Right ventricle myocardium superior (tissue), 1 donor: ENCODE data around the gene NRXN3. TPM values are rescaled to one million over a fixed set of nuclear protein-coding genes. Genes with fewer than 3 reads are reported as not detected.

ENCODE experiments used
- ATAC-seq: fragments of 200-7000 bp; cut with Tn5 transposase; one replicate; pipeline ENCODE4 v1.9.1; 2020; ENCODE audit warnings: mild to moderate bottlenecking; ENCODE audit not compliant: poor library complexity
- DNase-seq: peaks from one replicate; pipeline ENCODE4 v3.0.0-alpha.2; 2020
- intact Hi-C: fragments of 100-400 bp; cut with DNase I; formaldehyde crosslinking; loops from one replicate; pipeline ENCODE4 v1.11.2; 2022
- total RNA-seq: library from RNA; stranded (reverse); fragmentation: NEBNext Ultra II Directional; extraction: Animal tissue kit (Norgen Biotek cat#: 25700); gene quantifications from one replicate; pipeline ENCODE4 v1.2.1, GENCODE V29; 2021
- donor health status: DM: no; HTN: yes; CAD: no; lungs with severe emphysema.

The NRXN3 gene
- total RNA-seq, 1 donor from 2014 or later = 1.3 TPM

DNA sequence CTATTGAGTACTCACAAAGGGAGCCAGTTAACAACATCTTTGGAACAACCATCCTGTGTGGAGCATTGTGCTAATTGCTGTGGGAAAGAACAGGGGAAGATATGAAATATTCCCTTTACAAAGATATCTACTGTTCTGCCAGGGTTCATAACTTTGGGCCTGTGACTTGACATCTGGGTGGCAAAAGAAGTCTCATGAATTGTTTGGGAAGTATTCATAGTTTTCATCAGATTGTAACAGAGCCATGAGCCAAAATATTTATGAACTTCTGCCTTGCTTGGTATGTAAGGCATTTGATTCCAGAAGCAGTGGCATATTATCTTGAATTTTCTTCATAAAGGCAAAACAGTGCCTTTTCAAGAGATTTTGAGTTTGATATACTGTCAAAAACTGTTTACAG lies 1224.9 kb downstream of the NRXN3 start:
- ATAC-seq (no peak), DNase-seq (no peak)
- intact Hi-C loops = no loop called here

DNA sequence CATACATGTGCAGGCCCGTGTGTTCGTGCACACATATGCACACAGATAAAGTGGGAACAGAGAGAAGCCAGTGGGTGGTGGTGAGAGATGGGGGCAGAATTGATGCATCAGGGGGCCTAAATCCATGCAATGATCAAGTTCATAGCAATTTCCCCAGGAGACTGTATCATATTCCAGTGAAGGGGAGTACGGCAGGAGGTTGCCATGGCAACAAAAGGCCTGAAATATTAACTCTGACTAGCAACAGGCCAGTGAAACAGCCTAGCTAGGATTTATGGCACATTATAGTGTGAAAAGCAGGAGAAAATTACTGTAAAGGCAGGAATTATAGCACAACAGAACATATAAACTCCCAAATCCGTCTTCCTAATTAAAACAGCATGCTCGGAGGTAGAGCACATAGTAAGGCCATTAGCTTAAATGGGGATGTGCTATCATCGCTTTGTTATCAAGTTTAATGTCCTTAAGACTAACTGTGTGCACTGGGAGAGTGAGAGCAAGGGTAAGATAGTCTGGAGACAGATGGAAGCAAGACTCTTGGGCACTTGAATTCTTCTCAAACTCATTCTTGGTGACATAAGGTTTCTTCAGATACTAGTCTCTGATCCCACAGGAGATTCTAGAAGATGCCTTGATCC lies 1234.8 kb downstream of the NRXN3 start:
- DNase-seq = no peak
- no peak for ATAC-seq
- intact Hi-C loops = no loop called here

DNA sequence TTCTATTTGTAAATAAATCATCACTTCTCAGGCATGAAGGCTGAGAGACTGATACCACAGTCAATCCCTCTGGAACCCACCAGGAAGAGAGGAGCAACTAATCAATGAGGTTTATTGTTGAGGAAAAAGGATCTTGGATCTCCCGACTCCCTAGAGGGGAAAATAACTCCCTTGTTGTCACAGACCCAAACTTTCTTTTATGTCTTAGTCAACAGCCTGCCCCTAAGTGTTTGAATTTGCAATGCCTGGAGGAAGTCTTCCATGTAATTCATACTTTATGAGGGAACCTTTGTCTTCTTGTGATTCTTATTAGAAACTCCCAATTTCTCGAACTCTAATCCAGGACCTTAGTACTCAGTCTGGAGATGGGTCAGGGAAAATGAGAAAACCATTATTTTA lies 1235.3 kb downstream of the NRXN3 start:
- DNase-seq (no peak), ATAC-seq (no peak)
- intact Hi-C loops = no loop called here

DNA sequence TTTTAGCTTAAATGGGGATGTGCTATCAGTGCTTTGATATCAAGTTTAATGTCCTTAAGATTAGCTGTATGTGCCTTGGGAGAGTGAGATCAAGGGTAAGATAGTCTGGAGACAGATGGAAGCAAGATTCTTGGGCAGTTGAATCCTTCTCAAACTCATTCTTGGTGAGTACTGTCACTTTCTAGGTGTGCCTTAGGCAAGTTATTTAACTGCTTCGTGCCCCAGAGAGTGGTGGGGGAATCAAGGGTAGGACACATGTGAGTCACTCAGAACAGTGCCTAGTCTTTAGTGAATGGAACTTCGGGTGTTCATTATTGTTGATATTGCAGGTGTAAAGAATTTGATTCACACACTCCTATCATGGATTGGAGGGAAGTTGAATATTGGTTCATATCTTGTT lies 1237.4 kb downstream of the NRXN3 start:
- DNase-seq = no peak
- intact Hi-C loops = no loop called here
- no peak for ATAC-seq

DNA sequence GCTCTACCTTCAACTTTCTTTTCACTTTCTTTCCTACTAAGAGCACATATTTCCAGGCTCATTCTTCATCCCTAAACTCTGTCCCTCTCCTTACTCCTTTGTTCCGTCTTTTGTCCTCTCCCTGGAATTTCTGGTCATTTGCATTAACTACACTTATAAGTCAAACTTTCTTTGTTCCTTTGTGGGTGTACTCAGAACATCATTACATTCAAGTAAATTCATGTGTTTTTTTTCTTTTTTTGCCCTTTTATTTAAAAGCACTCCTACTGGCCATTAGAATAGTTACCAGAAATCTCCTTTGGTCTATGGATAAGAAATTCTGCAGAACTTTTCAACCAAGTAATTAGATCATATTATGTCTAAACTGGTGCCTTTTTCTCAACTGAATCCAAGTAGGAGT lies 1238.5 kb downstream of the NRXN3 start:
- intact Hi-C loops = no loop called here
- ATAC-seq (no peak), DNase-seq (no peak)

DNA sequence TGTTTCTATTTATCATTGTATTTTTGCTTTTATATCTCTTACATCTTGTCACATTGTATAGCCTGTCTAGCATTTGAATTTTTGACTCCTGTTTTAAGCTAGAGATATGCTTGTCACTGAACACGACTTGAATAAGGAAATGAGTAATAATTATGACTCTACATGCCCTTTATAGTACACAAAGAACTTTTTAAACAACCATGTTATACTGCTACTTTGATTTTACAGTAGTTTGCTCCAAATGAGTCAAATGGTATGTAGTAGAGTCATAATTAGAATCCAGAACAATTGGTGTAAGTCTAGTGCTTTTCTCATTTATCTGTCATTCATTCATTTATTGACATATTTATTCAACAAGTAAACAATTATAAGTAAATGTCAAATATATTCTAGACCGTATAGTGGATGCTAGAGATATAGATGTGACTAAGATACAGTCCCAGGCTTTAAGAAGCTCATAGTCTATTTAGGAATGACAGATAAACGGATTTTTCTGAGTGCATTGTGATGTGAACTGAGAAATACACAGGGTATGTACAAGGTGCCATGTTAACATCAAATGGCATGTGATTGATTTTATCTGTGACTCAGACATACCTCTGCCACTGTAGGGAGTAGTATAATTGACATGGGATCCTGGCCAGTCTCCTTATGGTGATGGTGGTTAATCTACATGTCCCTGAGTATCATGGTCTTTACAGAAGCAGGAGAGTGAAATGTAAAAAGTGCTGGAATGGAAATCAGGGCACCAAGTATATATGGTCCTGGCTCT lies 1241.4 kb downstream of the NRXN3 start:
- ATAC-seq = no peak
- intact Hi-C loops = no loop called here
- no peak for DNase-seq

DNA sequence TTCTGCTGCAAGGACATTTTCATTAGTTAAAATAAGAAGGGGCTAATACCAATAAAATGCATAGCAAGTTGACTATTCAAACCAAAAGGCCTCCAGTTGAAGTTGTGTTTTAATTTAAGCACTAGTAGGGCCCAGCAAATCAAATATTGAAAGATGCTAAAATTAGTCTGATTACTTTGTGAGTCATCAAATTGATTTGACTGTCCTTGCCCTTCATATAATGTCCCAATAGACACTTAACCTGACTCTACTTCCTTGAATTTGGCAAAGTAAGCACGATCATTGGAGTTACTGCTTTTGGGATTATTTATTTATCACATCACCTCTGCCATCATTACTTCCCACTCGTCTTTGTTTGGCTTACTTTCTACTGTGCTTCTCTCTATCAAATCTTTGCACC lies 1242.6 kb downstream of the NRXN3 start:
- DNase-seq = no peak
- intact Hi-C loops = no loop called here
- ATAC-seq = no peak

DNA sequence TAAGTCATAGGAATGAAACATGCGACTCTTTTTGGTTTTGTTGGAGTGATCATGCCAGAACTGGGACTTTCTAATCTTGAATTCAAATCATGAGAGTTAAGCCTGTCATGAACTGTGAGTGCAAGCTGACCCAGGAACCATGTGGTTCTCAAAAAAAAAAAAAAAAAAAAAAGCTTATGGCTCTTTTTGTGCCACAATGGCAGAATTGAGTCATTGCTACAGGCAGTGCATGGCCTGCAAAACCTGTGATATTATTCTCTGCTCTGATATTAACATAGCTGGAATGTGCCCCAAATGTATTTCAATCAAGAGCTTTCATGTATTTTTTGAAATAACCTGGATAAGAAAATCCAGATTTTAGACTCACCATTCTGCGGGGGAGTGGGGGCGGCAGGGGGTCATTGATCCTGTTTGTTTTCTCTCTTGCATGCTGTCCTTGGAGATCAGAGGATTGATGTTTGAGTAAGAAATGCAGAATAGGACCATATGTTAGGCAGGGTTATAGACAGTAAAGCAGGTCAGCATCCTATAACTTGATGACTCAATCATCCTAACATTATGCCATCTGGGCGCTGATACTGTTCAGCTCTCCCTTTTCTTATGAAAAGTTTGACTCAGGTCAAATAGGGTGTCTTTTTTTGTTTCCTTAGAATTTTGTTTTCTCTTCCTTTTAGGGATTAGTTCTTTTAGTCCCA lies 1243.7 kb downstream of the NRXN3 start:
- ATAC-seq (no peak), DNase-seq (no peak)
- intact Hi-C loops = no loop called here

DNA sequence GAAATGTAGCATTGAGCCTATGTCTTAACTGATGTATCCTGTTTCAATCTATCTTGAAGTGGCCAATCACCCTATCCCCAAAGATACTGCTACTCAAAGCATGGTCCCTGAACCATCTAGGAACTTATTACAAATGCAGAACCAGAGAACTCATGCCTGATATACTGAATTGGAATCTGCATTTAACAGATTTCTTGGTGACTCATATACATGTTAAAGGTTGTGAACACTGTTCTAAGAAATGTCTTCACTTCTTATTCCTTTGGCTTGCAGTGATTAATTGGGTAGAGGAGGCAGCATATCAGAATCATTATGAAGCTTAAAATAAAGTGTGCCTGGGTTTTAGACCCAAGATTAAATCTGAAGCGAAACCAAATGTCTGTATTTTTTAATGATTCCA lies 1245.6 kb downstream of the NRXN3 start:
- ATAC-seq (no peak), DNase-seq (no peak)
- intact Hi-C loops = no loop called here

DNA sequence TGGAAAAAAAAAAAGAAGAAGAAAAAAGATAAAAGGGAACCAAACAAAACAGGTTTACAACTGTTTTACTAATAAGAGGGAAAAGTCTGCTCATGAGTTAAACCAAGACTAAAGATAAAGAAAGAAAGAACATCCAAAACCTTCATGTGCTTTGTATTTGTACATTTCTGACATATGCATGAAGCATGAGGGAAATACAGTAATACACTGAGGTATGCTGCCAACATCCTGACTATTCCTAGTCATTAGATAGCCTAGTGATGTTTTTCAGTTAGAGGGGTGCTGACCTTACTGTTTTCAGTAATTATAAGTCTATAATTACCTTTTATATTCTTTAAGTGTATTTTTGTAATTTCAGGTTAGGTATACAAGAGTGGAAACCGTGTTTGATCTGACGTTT lies 1247.8 kb downstream of the NRXN3 start:
- no peak for ATAC-seq
- DNase-seq = no peak
- intact Hi-C loops = no loop called here

DNA sequence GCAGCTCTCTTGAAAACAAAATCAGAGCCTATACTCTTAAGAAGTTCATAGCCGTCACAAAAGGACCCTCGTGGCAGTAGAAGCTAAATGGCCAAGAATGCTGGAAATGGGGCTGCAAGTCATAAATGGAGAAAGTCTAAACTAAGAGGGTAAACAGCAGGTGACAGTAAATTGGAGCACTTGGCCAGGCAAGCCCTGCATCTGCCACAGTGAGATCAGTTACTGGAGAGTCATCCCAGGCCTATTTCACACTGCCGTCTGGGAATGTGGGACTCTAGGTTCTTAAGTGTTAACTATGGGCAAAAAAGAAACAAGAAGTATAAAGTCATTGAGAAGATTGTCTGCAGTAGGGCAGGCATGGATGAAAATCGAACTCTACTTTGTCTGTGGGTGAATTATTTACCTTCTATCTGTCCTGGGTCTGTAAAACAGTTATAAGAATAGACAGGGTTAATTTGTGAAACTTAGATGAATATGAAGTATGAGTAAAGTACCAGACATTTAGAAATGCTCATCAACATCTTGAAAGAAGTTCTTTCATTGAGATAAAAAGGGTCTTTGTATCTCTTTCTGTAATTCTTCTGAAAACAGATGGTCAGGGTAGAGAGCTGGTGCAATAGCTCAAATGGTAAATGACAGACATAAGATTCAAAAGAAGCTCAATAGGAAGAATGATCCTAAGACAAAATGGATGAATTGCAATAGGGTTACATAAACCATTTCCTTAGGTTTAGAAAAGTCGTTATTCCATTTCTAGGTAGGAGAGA lies 1248.7 kb downstream of the NRXN3 start:
- no peak for ATAC-seq

DNA sequence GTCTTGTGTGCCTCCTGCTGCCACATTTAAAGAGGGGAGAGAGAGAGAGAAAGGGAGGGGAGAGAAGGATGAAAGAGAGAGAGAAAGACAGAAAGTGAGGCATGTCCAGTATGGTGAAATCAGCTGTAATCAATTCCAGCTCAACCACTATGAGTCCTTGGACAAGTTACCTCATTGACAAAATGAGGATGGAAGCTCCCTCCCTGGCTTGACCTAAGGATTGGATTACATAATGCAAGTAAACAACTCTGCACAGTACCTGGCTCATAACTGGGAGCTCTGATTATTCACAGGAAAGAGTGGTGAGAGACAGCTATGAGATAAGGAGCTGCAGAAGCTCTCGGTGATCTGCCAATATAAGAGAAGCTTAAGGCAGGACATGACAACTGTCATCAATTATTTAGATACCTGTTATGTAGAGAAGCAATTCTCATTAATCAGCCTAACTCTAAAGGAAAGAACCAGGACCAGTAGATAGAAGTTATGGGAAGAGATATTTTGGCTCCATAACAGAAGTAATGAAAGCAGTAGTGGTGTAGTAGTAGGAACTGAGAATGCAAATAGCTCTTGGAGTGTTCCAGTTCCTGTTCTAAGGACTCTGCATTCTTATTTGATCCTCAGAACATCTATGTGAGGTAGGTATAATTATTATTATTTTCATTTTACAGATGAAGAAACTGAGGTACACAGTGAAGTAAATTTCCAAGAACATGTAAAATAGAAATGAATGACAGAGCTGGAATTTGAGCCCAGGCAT lies 1249.6 kb downstream of the NRXN3 start:
- ATAC-seq = no peak

More for the DNA sequence above, 1248.7 kb downstream of the NRXN3 start:
- intact Hi-C loops = no loop called here
- no peak for DNase-seq

DNA sequence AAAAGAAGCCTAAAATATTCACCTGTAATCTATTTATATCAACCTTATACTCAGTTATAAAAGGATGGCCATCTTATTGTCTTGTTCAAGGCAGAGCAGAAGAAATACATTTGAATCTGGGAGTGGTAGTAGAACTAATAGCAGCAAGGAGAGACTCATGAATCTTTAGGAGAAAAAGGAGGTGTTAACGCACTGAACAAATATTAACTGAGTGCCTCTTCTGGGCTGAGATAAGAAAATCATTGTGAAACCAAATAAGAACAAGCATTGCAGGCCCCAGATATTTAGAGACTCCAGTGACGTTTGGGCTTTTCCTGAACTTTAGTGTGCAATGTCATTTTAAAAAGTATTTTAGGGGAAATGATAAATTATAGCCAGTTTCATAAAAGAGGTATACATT lies 1250.6 kb downstream of the NRXN3 start:
- ATAC-seq (no peak), DNase-seq (no peak)
- intact Hi-C loops = no loop called here

More for the DNA sequence above, 1249.6 kb downstream of the NRXN3 start:
- intact Hi-C loops = no loop called here
- no peak for DNase-seq

DNA sequence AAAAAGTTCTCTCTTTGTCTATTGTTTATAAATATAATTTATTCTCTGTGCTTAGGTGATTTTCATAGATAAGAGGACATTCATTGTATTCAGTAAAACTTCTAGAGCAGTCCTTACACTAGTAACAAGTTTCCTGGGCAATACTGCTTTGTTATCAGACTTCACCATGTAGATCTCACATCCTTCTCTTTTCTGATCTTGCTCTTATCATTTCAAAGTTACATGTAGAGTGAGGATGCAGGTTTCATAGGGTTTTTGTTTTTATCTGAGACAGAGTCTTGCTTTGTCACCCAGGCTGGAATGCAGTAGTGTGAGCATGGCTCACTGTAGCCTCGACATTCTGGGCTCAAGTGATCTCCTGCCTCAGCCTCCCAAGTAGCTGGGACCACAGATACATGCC lies 1251.6 kb downstream of the NRXN3 start:
- ATAC-seq (no peak), DNase-seq (no peak)
- intact Hi-C loops = no loop called here

DNA sequence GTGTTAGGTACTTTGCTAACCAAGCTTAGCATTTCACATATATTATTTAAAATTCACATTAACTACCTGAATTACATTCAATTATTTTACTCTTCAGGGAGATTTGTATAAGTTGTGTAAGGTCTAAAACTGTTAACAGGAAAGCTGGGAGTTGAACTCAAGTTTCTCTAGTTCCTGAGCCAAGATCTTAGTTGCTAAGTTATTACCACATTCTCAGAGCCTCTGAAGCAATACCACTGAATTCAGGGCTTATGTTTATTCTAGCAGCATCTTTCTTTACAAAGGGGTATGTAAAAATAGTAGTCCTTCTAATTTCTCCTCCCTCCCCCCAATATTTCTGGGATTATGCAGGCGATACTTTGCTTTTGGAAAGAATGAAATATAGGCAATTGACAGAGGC lies 1254.3 kb downstream of the NRXN3 start:
- intact Hi-C loops = no loop called here
- DNase-seq = no peak
- ATAC-seq = no peak

DNA sequence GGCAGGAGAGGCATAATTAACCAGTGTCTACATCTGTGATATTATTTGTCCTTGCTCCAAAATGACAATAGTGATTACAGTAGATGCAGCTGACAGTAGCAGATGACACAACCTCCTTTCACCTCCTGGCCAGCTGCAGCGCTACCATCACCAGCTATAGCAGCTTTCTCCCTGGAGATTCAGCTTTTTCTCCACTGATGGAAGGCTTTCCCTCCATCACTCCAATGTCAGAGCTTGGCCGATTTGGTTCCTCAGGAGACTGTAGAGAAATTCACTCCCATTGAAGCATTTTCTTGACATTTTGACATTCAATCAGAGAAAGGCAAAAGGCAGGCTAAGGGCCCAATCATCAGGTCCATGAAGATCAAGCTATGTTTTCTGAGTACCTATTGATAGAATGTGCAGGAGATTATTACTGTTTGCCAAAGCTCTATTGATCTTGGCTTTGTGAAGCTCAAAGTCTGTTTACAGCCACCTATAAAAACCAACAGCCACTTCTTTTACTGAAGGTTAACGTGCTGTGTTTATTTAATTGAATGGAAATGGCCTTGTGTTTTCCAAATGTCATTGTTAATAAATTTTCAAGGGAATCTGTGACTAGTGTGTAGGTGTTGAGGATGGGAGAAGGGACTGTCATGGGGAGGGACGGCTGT lies 1256.1 kb downstream of the NRXN3 start:
- DNase-seq = no peak
- no peak for ATAC-seq
- intact Hi-C loops = no loop called here

DNA sequence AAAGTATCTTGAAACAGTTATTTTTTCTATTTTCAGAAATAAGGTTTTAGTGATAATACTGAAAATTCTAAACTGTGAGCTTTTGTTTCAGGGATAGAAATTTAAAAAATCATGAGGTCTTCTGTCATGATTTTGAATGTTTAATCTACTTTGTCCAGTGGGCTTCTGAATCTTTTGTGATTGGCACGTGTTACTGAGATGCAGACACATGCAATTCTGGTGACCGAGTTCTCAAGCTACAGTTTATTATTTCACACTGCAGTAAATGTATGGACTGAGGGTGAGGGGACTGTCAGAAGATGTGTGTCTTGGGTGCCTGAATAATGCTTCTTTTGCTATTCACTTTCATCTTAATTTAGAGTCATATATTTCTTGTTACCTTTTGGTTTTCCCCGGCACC lies 1262.5 kb downstream of the NRXN3 start:
- ATAC-seq = no peak
- DNase-seq = no peak
- intact Hi-C loops = no loop called here

DNA sequence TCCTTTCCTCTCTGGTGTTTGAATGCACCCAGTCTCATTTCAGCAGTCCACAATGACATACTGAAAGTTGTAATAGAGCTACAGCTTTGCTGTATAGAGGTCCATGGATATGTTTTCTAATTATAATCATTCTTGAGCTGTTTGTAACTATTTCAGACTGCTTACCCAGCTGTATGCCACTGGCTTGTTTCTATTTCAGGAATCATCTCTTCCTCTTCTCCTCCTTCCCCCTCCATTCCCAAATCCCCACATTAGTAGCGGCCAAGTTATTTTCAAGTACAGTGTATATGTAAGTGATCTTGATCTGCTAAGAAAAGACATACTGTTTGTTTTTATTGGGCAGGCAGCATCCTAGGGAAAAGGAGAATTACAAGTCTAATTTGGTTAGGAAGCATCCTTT lies 1266.2 kb downstream of the NRXN3 start:
- intact Hi-C loops = no loop called here
- ATAC-seq = no peak
- no peak for DNase-seq
